Activated CD4-positive, alpha-beta T cell treated with anti-CD3 and anti-CD28 coated beads, Interleukin-2, amount 10 ng/mL, durations not matched to agents 7 days and 5 days (primary cell): ENCODE results near the gene FLNC. TPM values are rescaled to one million over a fixed set of nuclear protein-coding genes. Genes with fewer than 3 reads are reported as not detected.

Experiments used
- CTCF ChIA-PET: fragments of 350-600 bp; sonication (Branson Sonifier 250); formaldehyde crosslinking; loops from one replicate; lab custom pipeline; 2021; ENCODE audit warnings: antibody characterized with exemption; lab: Charles Lee
- POLR2A ChIA-PET: fragments of 350-600 bp; sonication (Branson Sonifier 250); formaldehyde crosslinking; loops from one replicate; lab custom pipeline; 2021; ENCODE audit warnings: antibody characterized with exemption; lab: Charles Lee
- DNase-seq: peaks from one replicate; pipeline ENCODE4 v3.0.0-alpha.2; 2020
- H3K27ac Mint-ChIP-seq: one replicate; pipeline ENCODE4 v1.8.0; 2021; ENCODE audit warnings: mild to moderate bottlenecking, moderate library complexity, mixed read lengths
- H3K27me3 Mint-ChIP-seq: one replicate; pipeline ENCODE4 v1.8.0; 2021; ENCODE audit warnings: mixed read lengths
- H3K36me3 Mint-ChIP-seq: one replicate; pipeline ENCODE4 v1.8.0; 2021; ENCODE audit warnings: low read depth, mixed read lengths
- H3K4me1 Mint-ChIP-seq: one replicate; pipeline ENCODE4 v1.8.0; 2021; ENCODE audit warnings: mixed read lengths
- H3K4me3 Mint-ChIP-seq: one replicate; pipeline ENCODE4 v1.8.0; 2021; ENCODE audit warnings: mild to moderate bottlenecking, moderate library complexity, mixed read lengths
- H3K9me3 Mint-ChIP-seq: one replicate; pipeline ENCODE4 v1.8.0; 2021; ENCODE audit warnings: mixed read lengths
- total RNA-seq, 2 experiments: library from RNA; stranded (reverse); gene quantifications; one replicate each; pipeline ENCODE4 v1.2.3, GENCODE V29; 2021

The FLNC gene
- total RNA-seq, 2 experiments from 2014 or later, result not detected

DNA sequence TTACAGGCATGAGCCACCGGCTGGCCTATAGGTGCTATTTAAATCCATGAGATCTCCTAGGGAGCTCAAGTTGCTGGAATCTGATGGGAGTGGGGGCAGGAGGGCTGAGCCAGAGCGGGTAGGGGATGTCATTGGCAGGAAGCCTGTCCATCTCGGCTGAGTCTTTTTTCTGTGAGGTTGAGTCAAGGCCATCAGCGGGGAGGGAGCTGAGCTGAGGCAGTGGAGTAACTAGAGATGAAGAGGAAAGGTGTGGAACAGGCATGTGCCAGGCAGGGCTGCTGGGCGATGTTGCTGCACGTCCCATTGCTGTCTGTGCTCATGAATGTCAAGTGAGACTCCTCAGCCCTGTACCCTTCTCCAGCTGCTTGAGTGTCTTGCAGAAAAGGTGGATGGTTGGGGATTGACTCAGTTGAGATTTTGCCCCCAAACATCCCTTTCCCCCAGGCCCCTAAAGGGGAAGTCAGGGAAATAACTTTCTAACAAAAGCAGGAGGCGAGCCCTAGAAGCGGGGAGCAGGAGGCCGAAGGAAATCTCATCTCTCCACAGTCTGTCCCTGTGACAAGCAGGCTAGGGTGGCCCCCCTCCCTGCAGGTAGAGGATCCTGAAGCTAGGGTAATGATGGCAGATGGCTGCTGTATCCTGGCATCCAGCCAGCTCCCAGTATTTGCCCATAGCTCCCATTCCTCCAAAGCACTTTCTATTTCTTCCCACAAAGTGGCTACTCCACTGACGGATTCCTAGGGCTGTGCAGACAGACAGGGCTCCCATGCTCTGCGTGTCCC lies 37.8 kb downstream of the FLNC start:
- no peaks in the 10 kb centered on the region for H3K9me3 Mint-ChIP-seq
- POLR2A ChIA-PET, result no interaction called here
- peaks cover 13% of the 10 kb centered on the region for H3K36me3 Mint-ChIP-seq
- H3K4me3 Mint-ChIP-seq, result no peak overlapping the region
- no peak overlapping the region for H3K27ac Mint-ChIP-seq
- DNase-seq, result no peak
- CTCF ChIA-PET, result interaction anchor here (3.7 kb wide), 1 partner anchor 15 kb away, joined by 10 read pairs; no protein-coding TSS in a partner anchor
- H3K27me3 Mint-ChIP-seq, result peaks cover 12% of the 10 kb centered on the region
- peaks cover 22% of the 10 kb centered on the region for H3K4me1 Mint-ChIP-seq

DNA sequence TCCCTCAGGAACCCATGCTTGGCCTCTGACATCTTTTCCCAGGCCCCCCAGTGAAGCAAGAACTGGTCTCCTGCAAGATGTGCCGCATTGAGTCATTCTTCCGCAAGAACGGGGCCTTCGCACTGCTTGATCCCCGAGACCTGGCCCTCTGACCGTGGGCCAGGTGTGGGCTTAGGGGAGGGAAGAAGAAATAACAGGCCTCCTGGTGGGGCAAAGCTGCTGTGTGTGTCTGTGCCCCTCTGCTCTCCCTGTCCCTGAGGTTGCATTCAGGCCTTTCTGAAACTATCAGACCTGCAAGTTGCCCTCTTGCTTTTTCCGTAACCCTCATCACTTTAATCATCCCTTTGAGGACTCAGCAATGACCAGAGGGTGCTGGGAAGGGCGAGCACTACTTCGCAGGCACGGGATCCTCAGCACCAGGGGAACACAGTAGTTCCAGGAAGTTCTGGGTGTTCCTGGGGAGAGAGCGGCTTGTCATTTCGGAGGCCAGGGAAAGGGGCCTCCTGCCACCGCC lies 38.5 kb downstream of the FLNC start:
- Mint-ChIP-seq H3K4me3 (peak overlapping the region; percentile 47), H3K9me3 (no peaks in the 10 kb centered on the region), H3K27me3 (peaks cover 12% of the 10 kb centered on the region), H3K36me3 (peaks cover 13% of the 10 kb centered on the region), H3K27ac (no peak overlapping the region), H3K4me1 (peaks cover 20% of the 10 kb centered on the region)
- ChIA-PET POLR2A (no interaction called here), CTCF (interaction anchor here (1.4 to 3.7 kb wide), 2 partner anchors 15 to 64 kb away, joined by 3 to 10 read pairs; no protein-coding TSS in a partner anchor)
- no peak for DNase-seq

DNA sequence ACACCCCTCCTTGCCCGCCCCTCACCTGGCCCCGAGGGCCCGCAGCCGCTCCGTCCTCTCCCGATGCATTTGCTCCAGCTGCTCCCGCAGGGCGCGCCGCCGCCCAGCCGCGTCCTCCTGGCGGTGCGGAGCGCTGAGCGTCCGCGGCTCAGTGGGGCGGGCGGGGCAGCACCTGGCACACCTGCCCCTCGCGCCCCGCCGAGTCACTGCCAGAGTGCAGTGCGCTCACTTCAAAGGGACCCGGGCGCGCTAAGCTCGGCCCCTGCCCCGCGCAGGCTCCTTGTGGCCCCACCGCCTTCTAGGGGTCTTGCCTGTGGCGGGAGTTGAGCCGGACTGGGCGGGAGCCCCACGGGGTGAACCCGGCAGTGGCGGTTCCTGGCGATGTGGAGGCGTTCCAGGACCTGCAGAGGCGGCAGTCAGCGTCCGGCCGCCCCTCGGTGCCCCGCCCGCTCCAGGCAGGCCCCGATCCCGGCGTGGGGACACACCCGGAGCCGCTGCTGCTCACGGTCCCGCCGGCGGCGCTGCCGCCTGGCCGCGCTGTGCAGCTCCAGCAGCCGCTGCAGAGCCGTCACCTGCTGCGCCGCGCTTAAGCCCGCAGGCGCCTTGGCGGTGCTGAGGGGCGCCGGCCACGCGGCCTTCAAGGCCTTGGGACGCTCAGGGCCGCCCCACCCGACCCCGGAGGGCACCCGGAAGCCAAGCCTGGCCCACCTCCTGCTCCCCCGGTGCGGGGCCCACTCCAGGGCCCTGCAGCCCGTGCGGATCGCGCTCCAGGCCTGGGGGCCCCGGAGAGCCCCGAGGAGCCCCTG lies 39.1 kb downstream of the FLNC start:
- H3K9me3 Mint-ChIP-seq, result no peaks in the 10 kb centered on the region
- ChIA-PET CTCF (interaction anchor here (0.6 to 3.7 kb wide), 4 partner anchors 14 to 1321 kb away, joined by 3 to 10 read pairs (median 4); no protein-coding TSS in a partner anchor), POLR2A (interaction anchor here (0.7 kb wide), 1 partner anchor 11 kb away, joined by 3 read pairs; no protein-coding TSS in a partner anchor)
- DNase-seq, result peak; percentile 52
- H3K27me3 Mint-ChIP-seq, result peaks cover 12% of the 10 kb centered on the region
- peak overlapping the region; percentile 47 for H3K4me3 Mint-ChIP-seq
- peaks cover 16% of the 10 kb centered on the region for H3K4me1 Mint-ChIP-seq
- H3K36me3 Mint-ChIP-seq, result peaks cover 13% of the 10 kb centered on the region
- no peak overlapping the region for H3K27ac Mint-ChIP-seq

DNA sequence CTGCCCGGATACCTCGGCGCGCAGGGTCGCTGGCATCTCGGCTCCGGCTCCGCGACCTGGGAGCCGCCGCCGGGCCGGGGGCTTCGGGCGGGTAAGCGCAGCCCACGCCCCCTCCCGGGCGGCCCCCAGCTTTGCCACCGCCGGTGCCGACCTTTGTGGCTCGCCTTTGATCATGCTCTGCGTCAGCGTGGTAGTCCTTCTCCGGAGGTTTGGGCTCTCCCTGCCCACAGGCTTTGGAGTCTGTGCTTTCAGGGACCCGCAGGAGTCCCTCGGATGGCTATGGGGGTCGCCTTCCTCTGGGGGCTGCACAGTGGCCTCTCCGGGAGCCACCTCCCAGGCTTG lies 39.7 kb downstream of the FLNC start:
- no peak for DNase-seq
- peak overlapping the region; percentile 64 for H3K4me3 Mint-ChIP-seq
- H3K9me3 Mint-ChIP-seq, result no peaks in the 10 kb centered on the region
- H3K36me3 Mint-ChIP-seq, result peaks cover 9% of the 10 kb centered on the region
- ChIA-PET CTCF (interaction anchor here (1.4 kb wide), 1 partner anchor 63 kb away, joined by 3 read pairs; no protein-coding TSS in a partner anchor), POLR2A (no interaction called here)
- peak overlapping the region; percentile 46 for H3K27ac Mint-ChIP-seq
- H3K27me3 Mint-ChIP-seq, result peaks cover 12% of the 10 kb centered on the region
- peaks cover 13% of the 10 kb centered on the region for H3K4me1 Mint-ChIP-seq

DNA sequence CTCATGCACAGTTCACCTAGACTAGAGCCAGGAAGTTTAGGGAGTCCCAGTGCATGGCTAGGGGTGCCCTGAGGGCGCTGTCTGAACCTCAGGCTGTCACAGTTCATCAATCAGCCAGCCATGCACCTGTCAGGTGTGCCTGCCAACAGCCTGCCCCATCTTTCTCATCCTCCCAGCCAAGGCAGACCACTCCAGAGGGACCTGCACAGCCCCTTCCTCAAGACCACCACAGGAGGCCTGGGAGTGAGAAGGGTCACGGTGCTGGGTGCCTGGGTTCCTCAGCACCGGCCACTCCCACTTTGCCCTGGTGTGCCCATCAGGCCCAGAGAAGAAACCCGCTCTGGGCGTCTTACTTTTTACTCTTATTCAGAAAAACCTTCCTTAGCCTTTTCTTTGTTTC lies 40.8 kb downstream of the FLNC start:
- Mint-ChIP-seq H3K4me1 (peaks cover 9% of the 10 kb centered on the region), H3K36me3 (no peaks in the 10 kb centered on the region), H3K27me3 (peaks cover 12% of the 10 kb centered on the region), H3K27ac (no peak overlapping the region), H3K4me3 (no peak overlapping the region), H3K9me3 (no peaks in the 10 kb centered on the region)
- CTCF ChIA-PET, result interaction anchor here (0.5 kb wide), 1 partner anchor 48 kb away, joined by 3 read pairs; no protein-coding TSS in a partner anchor
- DNase-seq, result no peak
- POLR2A ChIA-PET, result interaction anchor here (0.6 kb wide), 1 partner anchor 110 kb away, joined by 3 read pairs; no protein-coding TSS in a partner anchor

DNA sequence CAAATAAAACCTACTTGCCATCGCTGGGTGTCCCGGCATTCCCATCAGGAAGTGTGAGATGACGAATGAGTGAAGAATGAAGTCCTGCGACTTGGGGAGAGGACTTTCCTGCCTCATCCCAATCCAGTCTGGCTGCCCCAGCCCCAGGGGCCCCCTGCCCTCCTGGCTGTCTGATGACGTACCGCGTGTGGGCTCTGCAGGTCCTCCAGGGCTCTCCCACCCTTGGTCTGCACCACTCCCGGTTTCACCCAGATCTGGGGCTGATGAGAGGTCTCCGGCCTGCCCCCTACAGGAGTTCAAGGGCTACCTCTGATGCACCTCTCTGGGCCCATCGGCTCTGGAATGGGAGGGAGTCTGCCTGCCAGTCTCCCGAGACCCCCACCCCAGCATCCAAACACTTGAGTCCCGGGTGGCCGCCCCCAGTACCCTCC lies 42.2 kb downstream of the FLNC start:
- no peak for DNase-seq
- H3K27ac Mint-ChIP-seq, result no peak overlapping the region
- ChIA-PET CTCF (interaction anchor here (5.1 kb wide), 1 partner anchor 9 kb away, joined by 22 read pairs; the partner anchor contains the start of gene ATP6V1F), POLR2A (interaction anchor here (0.6 kb wide), 1 partner anchor 175 kb away, joined by 3 read pairs; no protein-coding TSS in a partner anchor)
- H3K9me3 Mint-ChIP-seq, result no peaks in the 10 kb centered on the region
- peaks cover 12% of the 10 kb centered on the region for H3K27me3 Mint-ChIP-seq
- peaks cover 11% of the 10 kb centered on the region for H3K4me1 Mint-ChIP-seq
- no peak overlapping the region for H3K4me3 Mint-ChIP-seq
- H3K36me3 Mint-ChIP-seq, result no peaks in the 10 kb centered on the region

DNA sequence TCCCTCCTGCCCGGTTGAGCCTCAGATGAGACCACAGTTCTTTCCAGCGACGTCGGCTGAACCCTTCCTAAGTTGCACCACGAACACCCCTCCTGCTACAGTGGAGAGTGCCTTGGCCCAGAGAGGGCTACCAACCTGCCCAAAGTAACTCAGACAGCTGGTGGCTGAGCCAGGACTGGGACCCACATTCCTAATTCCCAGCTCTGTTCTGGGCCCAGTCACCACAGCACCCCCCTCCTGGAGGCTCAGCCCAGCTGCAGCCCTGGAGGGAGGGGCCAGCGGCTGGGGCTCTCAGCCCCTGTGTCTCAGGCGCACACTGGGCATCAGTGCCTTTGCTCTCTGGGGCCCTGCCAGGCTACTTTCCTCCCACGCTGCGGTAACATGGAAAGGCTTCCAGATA lies 43.0 kb downstream of the FLNC start:
- no peaks in the 10 kb centered on the region for H3K36me3 Mint-ChIP-seq
- peaks cover 12% of the 10 kb centered on the region for H3K27me3 Mint-ChIP-seq
- H3K4me3 Mint-ChIP-seq, result no peak overlapping the region
- peaks cover 19% of the 10 kb centered on the region for H3K4me1 Mint-ChIP-seq
- ChIA-PET CTCF (interaction anchor here (5.1 kb wide), 1 partner anchor 10 kb away, joined by 22 read pairs; the partner anchor contains the start of gene ATP6V1F), POLR2A (no interaction called here)
- H3K27ac Mint-ChIP-seq, result no peak overlapping the region
- H3K9me3 Mint-ChIP-seq, result no peaks in the 10 kb centered on the region
- no peak for DNase-seq

DNA sequence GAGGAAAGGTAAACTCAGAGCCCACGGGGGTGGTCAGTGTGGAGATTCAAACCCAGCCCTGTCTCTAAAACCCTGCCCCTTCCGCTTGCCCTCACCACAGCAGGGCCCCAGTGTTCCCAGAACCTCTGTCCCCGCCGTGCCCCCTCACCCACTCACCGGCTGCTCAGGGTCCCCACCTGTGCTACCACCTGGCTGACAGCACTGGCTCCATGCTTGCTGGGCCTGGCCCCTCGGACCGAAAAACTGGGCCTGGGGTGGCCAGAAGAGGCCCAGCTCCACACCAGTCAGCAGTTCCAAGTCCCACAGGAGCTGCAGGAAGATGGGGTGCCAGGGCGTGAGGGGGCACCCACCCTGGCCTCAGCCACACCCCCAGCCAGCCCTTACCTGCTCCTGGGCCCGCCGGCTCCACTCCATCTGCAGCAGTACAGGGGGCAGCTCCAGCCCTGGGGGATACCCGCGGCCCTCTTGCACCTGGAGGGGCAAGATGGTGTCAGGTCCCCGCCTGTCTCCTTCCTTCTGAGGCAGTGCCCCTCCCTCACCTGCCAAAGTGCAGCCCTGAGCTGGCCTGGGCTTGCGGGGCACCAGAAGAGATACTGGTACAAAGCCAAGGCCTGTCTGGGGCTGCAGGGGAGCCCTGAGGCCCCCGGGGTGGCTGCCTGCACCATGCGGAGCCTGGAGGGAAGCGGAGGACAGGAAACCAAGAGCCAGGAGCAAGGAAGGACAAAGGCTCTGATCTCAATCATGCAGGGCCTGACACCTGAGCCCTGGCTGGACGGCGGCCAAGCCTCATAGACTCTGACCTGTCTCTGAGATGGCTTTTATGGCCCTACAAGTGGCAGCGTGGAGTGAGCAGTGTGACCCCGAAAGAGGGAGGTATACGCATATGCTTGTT lies 44.2 kb downstream of the FLNC start:
- Mint-ChIP-seq H3K4me3 (no peak overlapping the region), H3K27ac (no peak overlapping the region), H3K36me3 (no peaks in the 10 kb centered on the region), H3K9me3 (no peaks in the 10 kb centered on the region), H3K4me1 (peaks cover 17% of the 10 kb centered on the region), H3K27me3 (peaks cover 12% of the 10 kb centered on the region)
- ChIA-PET CTCF (interaction anchor here (1.6 to 5.1 kb wide), 2 partner anchors 9 to 11 kb away, joined by 4 to 22 read pairs; partner anchors contain the start of gene ATP6V1F), POLR2A (no interaction called here)
- DNase-seq, result no peak

DNA sequence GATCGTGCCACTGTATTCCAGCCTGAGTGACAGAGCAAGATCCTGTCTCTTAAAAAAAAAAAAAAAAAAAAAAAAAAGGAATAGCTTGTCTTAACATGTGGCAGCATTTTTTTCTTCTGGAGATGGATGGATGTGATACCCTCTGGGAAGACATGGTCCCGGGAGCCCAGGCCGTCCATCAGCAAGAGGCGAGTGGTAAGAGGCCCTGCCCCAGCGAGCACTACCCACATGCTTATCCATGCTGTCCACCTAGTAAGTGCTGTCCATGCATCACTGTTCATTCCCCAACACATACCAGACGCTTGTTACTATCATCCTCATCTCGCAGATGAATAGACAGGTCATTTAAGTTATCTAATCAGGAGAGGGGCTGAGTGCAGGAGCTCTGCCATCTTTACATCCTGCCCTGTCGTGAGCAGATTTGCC lies 45.3 kb downstream of the FLNC start:
- CTCF ChIA-PET, result interaction anchor here (0.6 to 5.1 kb wide), 4 partner anchors 8 to 1722 kb away, joined by 3 to 22 read pairs (median 4); partner anchors contain the start of gene ATP6V1F

DNA sequence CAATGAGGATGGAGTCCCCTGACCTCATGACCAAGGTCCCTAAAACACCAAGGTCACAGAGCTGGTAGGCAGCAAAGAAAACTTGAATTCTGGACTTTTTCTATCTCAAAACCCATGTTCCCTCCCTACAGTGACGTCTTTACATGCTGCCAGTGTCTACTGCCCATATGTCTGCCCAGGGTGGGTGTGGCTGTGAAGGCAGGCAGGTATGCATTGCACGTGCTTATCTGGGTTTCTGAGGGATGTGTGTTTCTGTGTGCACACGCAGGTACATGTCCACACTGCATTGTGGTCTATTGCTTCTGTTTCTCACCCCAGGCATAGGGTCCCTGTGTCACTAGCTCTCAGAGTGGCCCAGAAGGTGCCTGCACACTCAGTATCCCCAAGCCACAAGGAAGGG lies 45.9 kb downstream of the FLNC start:
- Mint-ChIP-seq H3K36me3 (no peaks in the 10 kb centered on the region), H3K4me3 (no peak overlapping the region), H3K27me3 (peaks cover 2% of the 10 kb centered on the region), H3K27ac (no peak overlapping the region), H3K9me3 (no peaks in the 10 kb centered on the region), H3K4me1 (peaks cover 13% of the 10 kb centered on the region)
- POLR2A ChIA-PET, result no interaction called here
- CTCF ChIA-PET, result interaction anchor here (0.6 to 5.1 kb wide), 3 partner anchors 13 to 31 kb away, joined by 4 to 22 read pairs (median 8); partner anchors contain the start of gene ATP6V1F
- DNase-seq, result no peak

More for the DNA sequence above, 45.3 kb downstream of the FLNC start:
- Mint-ChIP-seq H3K27ac (no peak overlapping the region), H3K4me1 (peaks cover 13% of the 10 kb centered on the region), H3K4me3 (no peak overlapping the region), H3K9me3 (no peaks in the 10 kb centered on the region), H3K27me3 (peaks cover 8% of the 10 kb centered on the region), H3K36me3 (no peaks in the 10 kb centered on the region)
- no peak for DNase-seq
- POLR2A ChIA-PET, result no interaction called here

DNA sequence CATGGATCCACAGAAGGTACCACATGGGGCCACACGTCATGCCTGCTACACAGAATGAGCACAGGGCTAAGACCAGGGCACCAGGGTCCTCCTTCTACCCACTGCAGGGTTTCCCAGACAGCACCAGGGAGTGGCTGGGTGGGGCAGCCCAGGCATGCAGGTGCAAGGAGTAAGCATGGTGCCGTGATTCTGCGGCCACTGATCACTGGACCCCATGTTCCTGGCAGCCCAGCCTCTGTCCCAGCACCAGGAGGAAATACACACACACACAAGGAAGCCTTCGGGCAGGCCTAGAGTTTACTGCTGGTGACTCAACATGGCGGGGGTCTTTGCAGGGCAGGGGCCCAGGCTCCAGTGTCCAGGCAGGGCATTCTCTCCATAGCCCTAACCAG lies 46.4 kb downstream of the FLNC start:
- no peak for DNase-seq
- CTCF ChIA-PET, result interaction anchor here (5.1 kb wide), 1 partner anchor 13 kb away, joined by 22 read pairs; the partner anchor contains the start of gene ATP6V1F
- H3K27me3 Mint-ChIP-seq, result no peaks in the 10 kb centered on the region
- no peak overlapping the region for H3K27ac Mint-ChIP-seq
- POLR2A ChIA-PET, result no interaction called here
- peaks cover 13% of the 10 kb centered on the region for H3K4me1 Mint-ChIP-seq
- H3K4me3 Mint-ChIP-seq, result no peak overlapping the region
- no peaks in the 10 kb centered on the region for H3K9me3 Mint-ChIP-seq
- no peaks in the 10 kb centered on the region for H3K36me3 Mint-ChIP-seq
